Adipocyte (in vitro differentiated cells): ENCODE data around the gene FOCAD.

Experiments
- DNase-seq: peaks from one replicate; pipeline ENCODE4 v3.0.0-alpha.2; 2015; ENCODE audit warnings: low read depth
- H3K27me3 ChIP-seq: replicated peaks from 2 replicates; pipeline ENCODE4 v1.7.0; 2013; ENCODE audit warnings: mild to moderate bottlenecking, low read length, moderate library complexity; ENCODE audit not compliant: control insufficient read depth, insufficient read depth
- H3K36me3 ChIP-seq: 2 replicates; pipeline ENCODE4 v1.7.0; 2013; ENCODE audit warnings: low read length, mild to moderate bottlenecking, moderate library complexity; ENCODE audit not compliant: control insufficient read depth, insufficient read depth, severe bottlenecking
- H3K4me1 ChIP-seq: 2 replicates; pipeline ENCODE4 v1.7.0; 2013; ENCODE audit warnings: mild to moderate bottlenecking, low read length, moderate library complexity; ENCODE audit not compliant: control insufficient read depth, insufficient read depth
- H3K4me3 ChIP-seq: 2 replicates; pipeline ENCODE4 v1.7.0; 2013; ENCODE audit warnings: mild to moderate bottlenecking, low read length, moderate library complexity
- H3K9ac ChIP-seq: 2 replicates; pipeline ENCODE4 v1.7.0; 2013; ENCODE audit warnings: mild to moderate bottlenecking, low read length, moderate library complexity
- H3K9me3 ChIP-seq: 2 replicates; pipeline ENCODE4 v1.7.0; 2013; ENCODE audit warnings: mild to moderate bottlenecking, low read length, moderate library complexity; ENCODE audit not compliant: control insufficient read depth

The FOCAD gene

DNA sequence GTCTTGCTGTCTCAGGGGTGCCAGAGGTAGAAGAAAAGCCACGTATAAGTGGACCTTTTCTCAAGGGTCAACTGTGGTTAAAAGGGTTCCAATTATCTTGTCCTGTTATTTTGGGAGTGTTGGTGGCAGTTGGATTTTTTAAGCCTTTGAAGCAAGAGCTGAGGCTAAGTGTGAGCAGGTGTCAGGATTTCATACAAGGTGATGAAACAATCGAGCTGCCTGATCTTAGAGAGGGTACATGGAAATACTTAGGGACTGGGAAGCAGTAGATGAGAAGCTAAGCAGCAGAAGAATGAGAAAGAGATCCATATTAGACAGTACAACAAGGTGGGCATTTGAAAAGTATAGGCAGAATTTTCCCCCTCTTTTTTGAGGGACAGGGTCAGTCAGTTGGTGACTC, 23.6 kb downstream of the FOCAD start:
- Histone ChIP-seq H3K4me1 (peaks cover 19% of the 10 kb centered on the region), H3K9ac (no peak overlapping the region), H3K9me3 (no peaks in the 10 kb centered on the region), H3K27me3 (no peaks in the 10 kb centered on the region), H3K36me3 (no peaks in the 10 kb centered on the region), H3K4me3 (no peak overlapping the region)
- no peak for DNase-seq

DNA sequence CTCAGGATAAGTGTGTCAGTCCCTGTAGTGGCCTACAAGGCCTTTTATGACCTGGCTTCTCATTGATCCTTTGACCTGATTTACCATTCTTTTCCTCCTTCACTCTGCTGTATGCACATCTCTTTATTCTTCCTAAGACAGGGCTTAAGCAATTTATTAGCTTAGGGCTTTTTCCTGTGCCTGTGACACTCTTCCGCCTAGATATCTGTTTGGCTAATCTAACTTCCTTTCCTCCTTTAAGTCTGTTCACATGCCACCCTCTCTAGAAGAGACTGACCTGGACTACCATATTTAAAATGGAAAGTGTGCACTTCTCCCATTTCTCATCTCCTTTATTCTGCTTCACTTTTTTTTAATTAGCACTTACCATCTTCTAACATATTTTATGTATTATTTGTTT, 29.1 kb downstream of the FOCAD start:
- H3K9ac ChIP-seq = no peak overlapping the region
- peaks cover 7% of the 10 kb centered on the region for H3K4me1 ChIP-seq
- DNase-seq = no peak
- no peak overlapping the region for H3K4me3 ChIP-seq
- no peaks in the 10 kb centered on the region for H3K9me3 ChIP-seq
- H3K36me3 ChIP-seq = peaks cover 19% of the 10 kb centered on the region
- H3K27me3 ChIP-seq = no peaks in the 10 kb centered on the region

DNA sequence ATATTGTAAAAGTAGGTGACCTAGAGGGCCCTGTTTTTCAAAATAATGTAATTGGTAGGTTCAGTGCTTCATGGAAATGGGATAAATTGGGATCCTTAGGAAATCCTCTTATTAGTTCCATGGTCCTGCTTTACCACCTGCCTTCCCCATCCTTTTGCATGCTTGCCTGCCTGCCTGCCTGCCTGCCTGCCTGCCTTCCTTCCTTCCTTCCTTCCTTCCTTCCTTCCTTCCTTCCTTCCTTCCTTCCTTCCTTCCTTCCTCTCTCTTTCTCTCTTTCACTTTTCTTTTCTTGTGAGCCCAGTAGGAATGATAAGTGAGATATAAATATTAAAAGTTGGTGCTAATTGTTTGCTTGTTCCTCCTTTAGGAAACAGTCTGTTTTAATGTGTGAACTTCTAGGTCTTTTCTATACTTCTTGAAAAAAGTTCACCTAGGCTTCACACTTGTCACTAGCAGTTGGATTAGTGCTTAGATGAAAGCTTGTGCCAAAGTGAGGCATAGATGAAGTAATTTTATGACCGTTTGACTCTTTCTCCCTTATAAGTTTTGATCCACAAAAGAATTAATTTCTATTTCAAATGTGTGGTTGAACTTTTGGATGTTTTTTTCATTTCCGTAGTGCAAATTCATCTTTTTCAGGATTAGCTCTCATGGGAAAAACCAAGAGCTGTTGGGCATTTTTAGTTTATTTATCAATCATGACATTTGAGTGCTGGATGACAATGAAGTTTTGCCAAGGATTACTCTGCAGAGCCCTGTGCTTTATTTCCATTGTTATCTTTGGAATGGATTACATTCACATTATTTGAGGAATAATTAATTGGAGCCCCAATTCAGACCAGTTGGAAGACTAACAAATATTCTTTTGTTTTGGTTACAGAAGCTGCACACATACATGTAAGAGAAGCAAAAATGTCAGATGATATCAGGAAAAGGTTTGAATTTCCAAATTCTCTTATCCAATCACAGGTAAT, 30.7 kb downstream of the FOCAD start:
- Histone ChIP-seq H3K9me3 (no peaks in the 10 kb centered on the region), H3K4me3 (no peak overlapping the region), H3K27me3 (no peaks in the 10 kb centered on the region), H3K4me1 (peaks cover 7% of the 10 kb centered on the region), H3K9ac (no peak overlapping the region), H3K36me3 (peaks cover 32% of the 10 kb centered on the region)
- DNase-seq = no peak

DNA sequence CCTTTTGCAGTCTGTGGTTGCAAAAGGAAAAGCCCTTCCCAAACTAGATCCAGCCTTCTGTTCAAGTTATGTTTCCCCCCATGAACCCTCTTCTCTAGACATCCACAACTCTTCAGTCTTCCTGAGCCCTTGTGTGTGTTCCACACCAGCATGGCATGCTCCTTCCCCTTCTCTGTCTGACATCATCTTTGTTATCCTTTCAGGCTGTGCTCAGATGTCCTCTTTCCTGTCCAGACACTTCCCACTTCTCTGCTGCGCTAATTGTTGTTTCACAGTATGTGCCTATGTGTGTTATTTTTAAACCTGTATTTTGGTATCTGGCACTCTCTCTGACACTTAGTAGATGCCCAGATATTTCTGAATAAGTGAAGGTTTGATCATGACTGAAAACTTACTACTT, 38.2 kb downstream of the FOCAD start:
- Histone ChIP-seq H3K9me3 (no peaks in the 10 kb centered on the region), H3K27me3 (no peaks in the 10 kb centered on the region), H3K4me3 (no peak overlapping the region), H3K36me3 (peaks cover 64% of the 10 kb centered on the region), H3K4me1 (no peaks in the 10 kb centered on the region), H3K9ac (no peak overlapping the region)
- DNase-seq = no peak

DNA sequence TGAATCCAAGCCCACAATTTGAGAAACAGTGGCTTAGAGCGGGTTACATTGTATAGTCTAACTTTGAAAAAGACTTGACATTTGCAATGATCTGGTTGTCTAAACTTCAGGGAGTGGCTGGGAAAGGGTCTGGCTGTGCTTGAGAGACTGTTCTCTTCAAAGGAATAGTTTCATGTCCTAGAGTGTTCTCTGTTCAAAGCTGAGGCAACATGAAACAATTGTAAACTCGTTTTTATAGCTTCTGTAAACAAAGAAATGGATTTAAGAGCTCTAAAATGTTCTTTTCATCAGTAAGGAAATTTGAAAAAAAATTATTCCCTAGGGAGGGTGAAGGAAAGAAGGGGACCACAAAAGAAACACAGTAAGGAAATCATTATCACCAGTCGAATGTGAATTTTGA, 41.6 kb downstream of the FOCAD start:
- Histone ChIP-seq H3K27me3 (no peaks in the 10 kb centered on the region), H3K9me3 (no peaks in the 10 kb centered on the region)

DNA sequence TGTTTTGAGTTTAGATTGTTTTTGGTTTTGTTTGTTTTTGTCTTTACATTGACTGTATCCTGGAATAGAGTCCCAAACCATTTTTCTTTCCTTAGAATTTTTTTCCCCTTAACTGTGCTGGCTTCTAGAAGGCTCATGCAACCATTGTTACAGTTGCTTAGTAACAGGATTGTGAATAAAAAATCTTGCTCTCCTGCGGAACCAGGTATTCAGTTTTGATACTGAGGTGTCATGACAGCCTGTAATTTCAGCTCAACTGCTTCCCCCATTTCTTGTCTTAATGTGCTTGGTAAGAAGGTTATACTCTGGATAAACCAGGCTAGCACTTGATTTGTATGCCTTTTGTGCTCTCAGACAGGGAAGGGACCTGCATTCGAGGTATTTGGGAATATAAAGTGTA, 42.1 kb downstream of the FOCAD start:
- no peaks in the 10 kb centered on the region for H3K4me1 ChIP-seq
- no peaks in the 10 kb centered on the region for H3K9me3 ChIP-seq
- H3K9ac ChIP-seq = no peak overlapping the region
- no peak for DNase-seq
- H3K4me3 ChIP-seq = no peak overlapping the region
- H3K27me3 ChIP-seq = no peaks in the 10 kb centered on the region
- H3K36me3 ChIP-seq = peaks cover 28% of the 10 kb centered on the region

More for the DNA sequence above, 41.6 kb downstream of the FOCAD start:
- no peak for DNase-seq
- H3K9ac ChIP-seq = no peak overlapping the region
- no peaks in the 10 kb centered on the region for H3K4me1 ChIP-seq
- peaks cover 33% of the 10 kb centered on the region for H3K36me3 ChIP-seq
- H3K4me3 ChIP-seq = no peak overlapping the region

DNA sequence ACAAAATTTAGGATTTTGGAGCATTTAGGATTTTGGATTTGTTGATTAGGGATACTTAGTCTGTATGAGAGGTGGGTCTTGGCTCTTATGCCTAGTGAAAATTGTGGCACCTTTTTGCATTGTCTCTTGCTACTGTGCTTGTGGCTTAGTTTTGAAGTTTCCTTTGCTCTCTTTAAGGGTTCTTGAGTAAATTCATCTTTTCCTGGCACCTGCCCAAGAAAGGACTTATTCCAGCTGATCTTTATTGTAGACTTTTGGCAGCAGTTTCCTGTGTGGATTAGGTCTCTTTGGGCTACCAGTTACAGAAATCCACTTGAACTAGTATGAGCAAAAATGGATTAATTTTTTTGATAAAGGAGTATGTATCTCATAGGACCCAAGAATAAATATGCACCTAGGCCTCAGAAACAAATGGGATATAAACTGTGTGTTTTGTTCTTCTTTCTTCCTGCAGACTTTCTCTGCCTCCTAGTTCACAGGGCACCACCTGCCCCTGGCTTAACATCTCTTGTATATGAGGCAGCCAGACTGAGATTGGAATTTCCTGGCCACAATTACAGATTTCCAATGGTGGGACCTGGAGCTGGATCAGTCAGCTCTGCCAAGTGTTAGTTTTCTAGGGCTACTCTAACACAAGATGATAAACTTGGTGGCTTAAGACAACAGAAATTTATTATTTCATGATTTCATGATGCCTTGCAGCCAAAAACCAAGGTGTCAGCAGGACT, 44.6 kb downstream of the FOCAD start:
- H3K27me3 ChIP-seq = no peaks in the 10 kb centered on the region
- peak; percentile 25 for DNase-seq

DNA sequence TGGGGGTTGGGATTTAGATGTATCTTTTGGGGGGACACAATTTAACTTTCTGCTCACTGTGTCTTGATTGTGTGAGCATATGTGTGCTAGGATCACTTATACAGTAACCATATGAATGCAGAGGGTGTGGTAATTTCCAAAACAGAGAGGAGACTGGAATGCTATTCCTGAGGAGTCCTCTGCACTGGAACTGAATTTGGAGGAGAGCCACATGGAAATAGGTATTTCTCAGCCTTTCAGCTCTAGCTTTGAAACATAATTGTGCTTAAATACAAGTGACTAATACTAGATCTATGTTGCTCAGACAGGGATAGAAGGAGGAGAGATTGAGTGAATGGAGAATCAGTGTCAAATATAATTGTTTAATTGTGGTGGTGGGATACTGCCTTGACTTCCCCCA, 45.5 kb downstream of the FOCAD start:
- Histone ChIP-seq H3K4me1 (no peaks in the 10 kb centered on the region), H3K27me3 (no peaks in the 10 kb centered on the region), H3K4me3 (no peak overlapping the region), H3K9ac (no peak overlapping the region), H3K9me3 (no peaks in the 10 kb centered on the region), H3K36me3 (peaks cover 9% of the 10 kb centered on the region)
- peak; percentile 13 for DNase-seq

More for the DNA sequence above, 44.6 kb downstream of the FOCAD start:
- Histone ChIP-seq H3K4me3 (no peak overlapping the region), H3K36me3 (peaks cover 17% of the 10 kb centered on the region), H3K9me3 (no peaks in the 10 kb centered on the region), H3K4me1 (no peaks in the 10 kb centered on the region), H3K9ac (no peak overlapping the region)

DNA sequence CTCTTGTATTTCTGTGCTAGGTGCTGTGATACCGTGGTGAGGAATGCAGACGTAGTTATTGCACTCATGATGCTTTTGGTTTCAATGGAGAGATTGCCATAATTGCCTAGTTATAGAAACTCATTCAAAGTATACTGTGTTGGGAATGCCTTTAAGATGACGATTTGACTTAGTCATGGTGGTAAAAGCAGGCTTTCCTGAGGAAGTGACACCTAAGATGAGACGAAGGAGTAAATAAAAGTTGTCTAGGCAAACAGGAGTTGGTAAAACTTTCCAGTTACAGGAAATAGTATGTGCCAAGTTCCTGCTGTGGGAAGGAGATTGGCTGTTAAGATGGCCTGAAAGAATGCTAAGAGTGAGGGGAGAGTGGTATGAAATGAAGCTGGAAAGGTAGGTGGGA, 48.1 kb downstream of the FOCAD start:
- no peak for DNase-seq
- H3K36me3 ChIP-seq = peaks cover 5% of the 10 kb centered on the region
- H3K9me3 ChIP-seq = no peaks in the 10 kb centered on the region
- H3K4me1 ChIP-seq = no peaks in the 10 kb centered on the region
- no peak overlapping the region for H3K9ac ChIP-seq
- H3K27me3 ChIP-seq = no peaks in the 10 kb centered on the region
- H3K4me3 ChIP-seq = no peak overlapping the region

DNA sequence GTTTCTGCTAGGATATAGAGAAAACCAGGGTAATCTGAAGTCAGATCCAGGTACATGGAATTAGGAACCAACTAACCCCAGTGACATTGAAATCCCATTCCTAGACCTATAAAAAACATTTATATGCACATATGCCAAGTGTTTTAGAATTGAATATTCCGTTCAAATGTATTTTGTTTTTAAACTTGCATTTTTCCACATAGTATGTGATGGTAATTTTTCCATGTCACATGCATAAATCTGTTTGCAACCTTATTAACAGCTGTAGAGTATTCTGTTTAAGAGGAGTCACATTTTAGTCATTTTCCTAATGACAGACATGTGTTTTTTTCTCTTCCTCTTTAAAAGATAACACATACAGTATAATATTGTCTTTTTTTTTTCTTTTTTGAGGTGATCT, 50.2 kb downstream of the FOCAD start:
- Histone ChIP-seq H3K9ac (no peak overlapping the region), H3K4me1 (no peaks in the 10 kb centered on the region), H3K4me3 (no peak overlapping the region), H3K36me3 (peaks cover 14% of the 10 kb centered on the region), H3K9me3 (no peaks in the 10 kb centered on the region), H3K27me3 (no peaks in the 10 kb centered on the region)
- no peak for DNase-seq

DNA sequence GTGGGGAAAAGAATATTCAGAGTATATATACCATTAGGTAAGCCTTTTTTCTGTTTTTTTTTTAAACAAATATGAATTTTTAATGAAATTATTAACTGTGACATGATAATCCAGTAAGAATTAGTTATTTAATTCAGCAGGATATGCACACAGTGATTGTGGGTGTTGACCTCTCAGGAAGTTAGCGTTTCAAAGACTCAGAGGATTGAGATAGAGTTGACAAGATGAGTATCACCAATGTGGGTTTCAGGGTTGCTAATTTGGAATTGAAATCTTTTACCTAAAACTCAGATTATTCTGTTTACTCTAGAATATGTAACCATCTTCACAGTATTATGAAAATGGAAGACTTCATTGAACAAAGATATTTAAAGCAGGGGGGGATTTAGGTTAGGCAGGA, 56.2 kb downstream of the FOCAD start:
- no peaks in the 10 kb centered on the region for H3K9me3 ChIP-seq
- no peak overlapping the region for H3K4me3 ChIP-seq
- DNase-seq = no peak
- H3K27me3 ChIP-seq = no peaks in the 10 kb centered on the region
- no peak overlapping the region for H3K9ac ChIP-seq
- H3K36me3 ChIP-seq = peaks cover 33% of the 10 kb centered on the region
- H3K4me1 ChIP-seq = no peaks in the 10 kb centered on the region
